Cardiac septum (tissue), 1 donor: Measurements from ENCODE around the gene PMPCA. TPM values are rescaled to one million over a fixed set of nuclear protein-coding genes. Genes with fewer than 3 reads are reported as not detected.

ENCODE experiments used
- DNase-seq: peaks from one replicate; pipeline ENCODE4 v3.0.0-alpha.2; 2020; ENCODE audit warnings: low spot score
- intact Hi-C: fragments of 100-400 bp; cut with DNase I; formaldehyde crosslinking; loops from one replicate; pipeline ENCODE4 v1.14.0; 2022
- long read RNA-seq: library from polyadenylated mRNA; unstranded; transcript quantifications from one replicate; pipeline ENCODE4 v2.0.0, GENCODE V29; 2021
- total RNA-seq: library from RNA; stranded (reverse); fragmentation: NEBNext Ultra II Directional; extraction: Animal tissue kit (Norgen Biotek cat#: 25700); gene quantifications from one replicate; pipeline ENCODE4 v1.2.1, GENCODE V29; 2021
- donor health status: DM: no; HTN: no; CAD: no.

Gene PMPCA, protein sequence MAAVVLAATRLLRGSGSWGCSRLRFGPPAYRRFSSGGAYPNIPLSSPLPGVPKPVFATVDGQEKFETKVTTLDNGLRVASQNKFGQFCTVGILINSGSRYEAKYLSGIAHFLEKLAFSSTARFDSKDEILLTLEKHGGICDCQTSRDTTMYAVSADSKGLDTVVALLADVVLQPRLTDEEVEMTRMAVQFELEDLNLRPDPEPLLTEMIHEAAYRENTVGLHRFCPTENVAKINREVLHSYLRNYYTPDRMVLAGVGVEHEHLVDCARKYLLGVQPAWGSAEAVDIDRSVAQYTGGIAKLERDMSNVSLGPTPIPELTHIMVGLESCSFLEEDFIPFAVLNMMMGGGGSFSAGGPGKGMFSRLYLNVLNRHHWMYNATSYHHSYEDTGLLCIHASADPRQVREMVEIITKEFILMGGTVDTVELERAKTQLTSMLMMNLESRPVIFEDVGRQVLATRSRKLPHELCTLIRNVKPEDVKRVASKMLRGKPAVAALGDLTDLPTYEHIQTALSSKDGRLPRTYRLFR
- total RNA-seq: 68.9 TPM
- long read RNA-seq, transcript PMPCA-201 (13 exons, 2,174 nt): major isoform, 199 of 236 reads
- long read RNA-seq, partial matches to known transcripts: 23 of 236 reads
- long read RNA-seq, other reads (novel, unspliced or antisense): 13 of 236 reads

- intact Hi-C loops: loop anchor here (1.0 kb wide), 1 partner anchor 28 kb away; no protein-coding TSS in a partner anchor
- peak; percentile 99 for DNase-seq
These were observed at the start of gene PMPCA, which contains the start of gene ENTR1 for GRCh38 chr9:136410500-136411287. Gene PMPCA (plus strand): TSS chr9:136410658. CDS start chr9:136410669, 11 bp downstream. Gene ENTR1 (minus strand): TSS chr9:136410614. CDS start chr9:136410397, 217 bp downstream.

- no peak for DNase-seq
- intact Hi-C loops: no loop called here
These were observed 49.3 kb upstream of the PMPCA start for GRCh38 chr9:136361047-136361753.

DNA sequence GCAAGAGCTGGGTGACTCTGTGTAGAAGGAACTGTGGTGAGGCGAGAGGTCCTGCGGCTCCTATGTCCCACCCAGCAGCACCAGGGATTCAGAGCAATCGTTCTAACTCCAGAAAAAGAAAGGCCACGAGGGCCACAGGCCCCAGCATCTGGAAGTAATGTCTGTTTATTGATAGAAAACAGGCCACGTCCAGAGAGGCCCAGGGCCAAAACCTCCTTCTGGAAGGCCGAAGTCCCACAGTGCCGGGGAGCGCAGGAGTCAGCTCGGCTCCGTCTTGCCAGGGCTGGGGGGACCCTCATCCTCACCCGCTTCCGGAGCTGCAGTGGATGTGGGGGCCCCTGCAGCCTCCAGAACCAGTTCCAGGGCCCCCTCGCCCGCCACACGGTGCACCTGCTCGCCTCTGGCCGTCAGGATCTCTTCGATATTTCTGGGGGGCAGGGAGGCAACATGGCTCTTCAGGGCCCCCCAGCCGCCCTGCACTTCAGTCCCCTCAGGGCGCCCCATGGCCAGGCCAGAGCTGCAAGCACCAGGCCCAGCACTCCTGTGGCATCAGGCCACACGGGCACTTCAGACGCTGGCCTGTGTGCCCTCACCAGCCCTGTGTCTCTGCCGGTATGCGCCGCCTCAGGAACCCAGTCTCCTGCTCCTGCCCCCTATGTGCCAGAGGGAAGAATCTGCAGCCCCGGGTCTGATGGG, 48.6 kb upstream of the PMPCA start:
- intact Hi-C loops: loop anchor here (2.0 kb wide), 1 partner anchor 19 kb away; no protein-coding TSS in a partner anchor

DNA sequence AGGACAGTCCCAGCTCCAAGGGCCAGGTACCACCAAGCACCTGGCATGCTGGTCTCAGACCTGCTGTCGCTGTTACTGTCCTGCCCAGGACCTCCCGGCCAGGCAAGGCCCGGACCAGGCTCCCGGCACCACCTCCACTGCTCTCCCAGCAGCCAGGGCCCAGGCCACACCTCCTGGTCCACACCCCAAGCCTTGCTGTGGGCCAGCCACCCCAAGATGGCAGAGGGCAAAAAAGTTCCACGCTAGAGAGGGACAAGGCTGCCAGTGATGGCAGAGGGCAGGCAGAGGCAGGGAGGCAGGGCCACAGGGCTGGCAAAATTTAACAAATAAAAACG, 48.0 kb upstream of the PMPCA start:
- intact Hi-C loops: loop anchor here (2.0 kb wide), 1 partner anchor 20 kb away; no protein-coding TSS in a partner anchor
- no peak for DNase-seq

More for the DNA sequence above, 48.6 kb upstream of the PMPCA start:
- DNase-seq: no peak

GRCh38 chr9:136363106-136363948, 47.1 kb upstream of the PMPCA start, which contains the start of gene DNLZ:
Gene DNLZ (minus strand): TSS chr9:136363744. CDS start chr9:136363714, 30 bp downstream.
- intact Hi-C loops: loop anchor here (1.0 to 2.0 kb wide), 3 partner anchors 17 to 37 kb away; partner anchors contain the start of gene SNAPC4

DNA sequence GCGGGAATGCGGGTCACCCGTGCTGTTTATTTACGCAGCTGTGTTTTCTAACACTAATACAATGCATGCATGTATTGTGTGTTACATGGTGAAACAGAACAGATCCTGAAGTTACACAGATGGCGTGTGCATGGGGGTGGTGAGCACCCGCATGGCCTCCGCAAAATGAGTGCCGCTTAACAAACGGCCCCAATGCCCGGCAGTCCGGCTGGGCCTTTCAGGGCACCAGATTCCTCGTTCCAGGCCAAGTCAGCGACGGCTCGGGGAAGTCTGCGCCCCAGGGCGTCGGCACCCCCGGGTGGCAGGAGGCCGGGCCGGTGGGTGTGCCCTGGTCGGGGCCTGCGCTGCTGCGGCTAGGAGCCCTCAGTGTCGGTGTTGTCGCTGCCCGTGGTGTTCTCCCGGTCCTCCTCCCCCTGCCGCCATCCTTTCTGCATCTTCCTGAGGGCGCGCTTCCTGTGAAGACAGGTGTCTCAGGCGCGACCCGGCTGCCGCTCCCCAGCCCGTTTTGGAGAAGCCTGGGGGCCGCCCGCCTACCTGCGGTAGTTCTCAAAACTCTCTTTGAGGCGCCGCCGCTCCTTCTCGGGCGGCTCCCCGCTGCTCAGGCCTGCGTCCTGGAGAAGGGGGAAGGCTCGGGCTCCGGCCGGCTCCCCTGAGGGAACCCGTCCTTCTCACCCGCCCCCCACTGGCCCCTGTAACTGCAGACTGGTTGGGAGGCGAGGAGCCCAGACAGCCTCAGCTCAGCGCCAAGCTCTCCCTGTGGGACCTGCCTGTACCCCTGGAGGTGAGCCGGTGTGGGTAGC, 46.3 kb upstream of the PMPCA start:
- intact Hi-C loops: loop anchor here (1.0 to 2.0 kb wide), 3 partner anchors 18 to 36 kb away; partner anchors contain the start of gene SNAPC4

More at GRCh38 chr9:136363106-136363948, 47.1 kb upstream of the PMPCA start, which contains the start of gene DNLZ:
- peak; percentile 99 for DNase-seq

GRCh38 chr9:136364942-136365774, 45.3 kb upstream of the PMPCA start:
- intact Hi-C loops: no loop called here
- DNase-seq: no peak

More for the DNA sequence above, 46.3 kb upstream of the PMPCA start:
- DNase-seq: no peak

DNA sequence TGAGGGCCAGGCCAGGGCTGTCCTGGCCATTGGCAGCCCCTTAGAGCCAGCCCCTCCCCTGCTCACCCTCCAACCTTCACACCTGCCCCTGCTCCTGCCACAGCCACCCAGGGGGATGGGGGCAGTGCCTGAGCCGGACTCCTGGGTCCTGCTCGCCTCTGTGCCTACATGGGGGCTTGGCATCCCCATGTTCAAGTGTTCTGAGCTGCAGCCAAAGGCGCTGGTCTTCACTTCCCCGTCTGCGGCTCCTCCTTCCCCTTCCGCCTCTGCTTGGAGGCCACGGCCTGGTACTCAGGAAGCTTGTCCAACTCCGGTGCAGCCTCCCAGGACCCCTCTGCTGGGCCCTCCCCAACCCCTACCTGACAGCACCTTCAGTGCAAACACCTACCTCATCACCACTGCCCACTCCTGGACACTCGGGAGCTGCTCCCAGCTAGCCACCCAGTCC, 44.7 kb upstream of the PMPCA start:
- DNase-seq: no peak
- intact Hi-C loops: no loop called here

DNA sequence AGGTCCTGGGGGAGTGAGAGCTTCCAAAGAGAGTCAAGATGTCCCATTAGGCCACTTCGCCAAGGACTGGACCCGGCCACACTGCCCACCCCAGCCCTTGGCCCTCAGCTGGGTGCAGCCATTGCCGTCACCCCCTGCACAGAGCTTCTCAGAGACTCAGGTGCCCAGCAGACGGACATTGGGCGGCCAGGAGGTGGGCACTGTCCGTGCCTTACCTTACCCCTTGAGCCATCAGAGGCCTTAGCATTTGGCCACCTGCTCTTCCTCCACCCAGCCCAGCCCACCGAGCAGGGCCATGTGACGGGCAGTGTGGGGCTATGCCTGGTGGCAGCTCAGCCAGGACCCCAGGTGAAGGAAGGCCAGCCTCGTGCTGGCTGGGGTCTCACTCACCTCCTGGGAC, 43.6 kb upstream of the PMPCA start:
- intact Hi-C loops: no loop called here

GRCh38 chr9:136367296-136368145, 42.9 kb upstream of the PMPCA start:
- DNase-seq: no peak
- intact Hi-C loops: no loop called here

More for the DNA sequence above, 43.6 kb upstream of the PMPCA start:
- DNase-seq: no peak

GRCh38 chr9:136368190-136368589, 42.3 kb upstream of the PMPCA start:
- DNase-seq: no peak
- intact Hi-C loops: no loop called here

DNA sequence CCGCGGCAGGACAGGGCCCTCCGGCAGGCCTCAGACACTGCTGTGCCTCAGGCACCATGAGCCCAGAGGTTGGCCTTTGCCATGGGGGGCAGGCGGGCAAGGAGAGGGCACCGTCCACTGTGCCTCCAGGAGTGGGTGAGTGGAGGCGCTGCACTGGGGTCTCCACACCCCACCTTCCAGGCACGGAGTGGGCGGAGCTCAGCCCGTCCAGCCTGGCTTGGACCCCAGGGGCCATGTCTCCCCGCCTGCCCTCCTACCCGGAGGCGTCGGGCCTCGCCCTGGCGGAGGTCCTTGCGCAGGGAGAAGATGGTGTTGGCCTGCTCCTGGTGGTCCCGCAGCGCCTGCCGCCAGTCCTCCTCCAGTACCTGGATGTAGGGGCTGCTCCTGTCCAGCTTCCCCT, 40.4 kb upstream of the PMPCA start:
- intact Hi-C loops: no loop called here
- DNase-seq: no peak

- DNase-seq: no peak
These were observed 39.5 kb upstream of the PMPCA start for GRCh38 chr9:136370687-136371532.

DNA sequence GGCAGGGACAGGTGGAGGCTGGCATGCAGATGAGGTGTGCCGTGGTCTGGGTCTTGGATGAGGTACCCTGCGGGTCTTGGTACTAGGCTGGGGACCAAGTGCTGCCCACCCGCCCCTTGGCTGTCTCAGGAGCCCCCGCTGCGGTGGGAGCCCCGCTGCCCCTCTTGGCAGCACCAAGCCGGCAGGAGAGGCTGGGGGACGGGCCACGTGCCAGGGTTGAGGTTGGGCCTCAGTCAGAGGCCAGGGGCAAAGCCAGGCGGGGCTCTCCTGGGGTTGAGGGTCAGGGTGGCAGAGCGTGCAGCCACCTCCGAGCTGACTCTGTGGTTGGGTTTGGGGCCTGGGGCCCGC, 39.0 kb upstream of the PMPCA start:
- DNase-seq: no peak
- intact Hi-C loops: no loop called here

More at GRCh38 chr9:136370687-136371532, 39.5 kb upstream of the PMPCA start:
- intact Hi-C loops: no loop called here
